ENCODE data around the gene UTP11. TPM values are rescaled to one million over a fixed set of nuclear protein-coding genes. Genes with fewer than 3 reads are reported as not detected.

The UTP11 gene
- total RNA-seq, 2 donors from 2014 or later = 59.9 to 60.0 TPM

DNA sequence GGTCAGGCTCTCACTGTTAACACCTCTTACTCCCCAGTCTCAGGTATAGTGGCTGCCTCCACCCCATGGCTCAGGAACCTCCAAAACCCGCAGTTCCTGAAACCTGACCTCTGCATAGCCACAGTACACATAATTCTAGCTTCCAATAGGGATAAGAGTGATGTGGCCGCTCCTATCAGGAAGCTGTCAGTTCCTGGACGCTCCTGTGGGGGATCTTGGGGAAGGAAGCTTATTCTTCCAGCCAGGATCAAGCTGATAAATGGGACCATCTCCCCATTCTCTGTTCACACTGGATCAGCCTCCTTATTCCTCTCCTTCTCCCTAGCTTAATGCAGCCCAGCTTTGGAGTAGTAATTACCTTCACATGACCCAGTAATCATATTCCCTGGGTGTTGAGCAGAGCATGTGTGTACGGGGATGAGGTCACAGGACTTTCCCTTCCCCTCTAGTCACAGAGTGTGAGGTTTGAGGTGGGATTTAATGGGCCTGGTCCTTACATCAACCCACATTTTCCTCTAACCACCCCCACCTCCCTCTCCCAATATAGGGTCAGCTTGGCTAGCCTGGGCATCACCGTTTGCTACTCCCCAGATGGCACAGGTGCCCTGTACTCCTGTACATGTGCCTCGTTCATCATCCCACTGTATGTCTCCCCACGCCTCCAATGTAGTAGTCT, 41.0 kb downstream of the UTP11 start:
- no peak overlapping the region for H3K27ac Mint-ChIP-seq
- peaks cover 12 to 27% of the 10 kb centered on the region in 2 donors for H3K27me3 Mint-ChIP-seq
- H3K36me3 Mint-ChIP-seq = no peaks in the 10 kb centered on the region
- no peaks in the 10 kb centered on the region for H3K9me3 Mint-ChIP-seq
- peaks cover 16 to 19% of the 10 kb centered on the region in 2 donors for H3K4me1 Mint-ChIP-seq (ENCODE audit: low read depth in 2 of 2)
- DNase-seq (ENCODE audit: low spot score) = peak; percentile 46
- peak in 1 of 2 donors; percentile 36 for ATAC-seq
- H3K4me3 Mint-ChIP-seq = no peak overlapping the region

DNA sequence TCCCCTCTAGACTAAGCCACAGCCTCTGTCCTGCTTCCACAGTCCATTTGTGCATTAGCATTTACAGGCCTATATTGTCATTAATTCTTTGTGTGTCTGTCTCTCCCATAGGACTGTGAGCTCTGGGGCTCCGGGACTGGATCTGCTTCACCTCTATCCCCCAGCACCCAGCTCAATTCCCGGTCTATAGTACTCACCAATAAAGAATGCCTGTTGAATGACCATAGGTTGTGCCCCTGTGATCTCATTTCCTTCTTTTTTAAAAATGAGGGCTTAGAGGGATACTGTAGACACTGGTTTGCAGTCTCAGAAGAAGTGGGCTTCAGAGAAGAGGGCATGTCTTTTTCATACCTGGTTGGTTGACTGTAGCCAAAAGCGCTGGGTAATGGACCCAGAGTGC, 42.9 kb downstream of the UTP11 start:
- Mint-ChIP-seq H3K4me3 (no peak overlapping the region), H3K27me3 (peaks cover 12 to 34% of the 10 kb centered on the region in 2 donors), H3K27ac (no peak overlapping the region), H3K9me3 (no peaks in the 10 kb centered on the region), H3K36me3 (no peaks in the 10 kb centered on the region), H3K4me1 (ENCODE audit: low read depth in 2 of 2) (peaks cover 16 to 19% of the 10 kb centered on the region in 2 donors)
- peak; percentile 1 for DNase-seq (ENCODE audit: low spot score)
- no peak for ATAC-seq

DNA sequence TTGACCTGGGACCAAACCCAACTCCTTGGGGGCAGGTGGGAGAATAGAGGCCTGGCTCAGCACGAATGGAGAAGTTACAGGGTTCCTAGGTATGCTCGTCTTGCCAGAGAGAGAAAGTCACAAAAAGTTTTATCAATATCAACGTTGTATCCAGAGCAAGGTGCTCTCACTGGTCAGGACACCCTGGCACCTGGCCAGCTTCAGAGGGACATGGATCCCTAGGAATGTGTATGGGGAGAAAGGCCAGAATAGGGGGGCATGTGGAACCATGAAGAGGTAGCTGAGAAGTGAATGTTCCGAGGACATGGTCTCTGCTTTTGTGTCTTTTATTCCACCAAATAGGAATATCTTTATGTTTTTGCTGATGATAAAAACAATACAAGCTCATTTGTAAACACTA, 43.4 kb downstream of the UTP11 start:
- peak; percentile 51 for DNase-seq (ENCODE audit: low spot score)
- H3K4me1 Mint-ChIP-seq (ENCODE audit: low read depth in 2 of 2) = peaks cover 16 to 19% of the 10 kb centered on the region in 2 donors
- no peaks in the 10 kb centered on the region for H3K9me3 Mint-ChIP-seq
- H3K4me3 Mint-ChIP-seq = no peak overlapping the region
- ATAC-seq = no peak
- H3K27me3 Mint-ChIP-seq = peaks cover 12 to 34% of the 10 kb centered on the region in 2 donors
- no peak overlapping the region for H3K27ac Mint-ChIP-seq
- H3K36me3 Mint-ChIP-seq = no peaks in the 10 kb centered on the region

DNA sequence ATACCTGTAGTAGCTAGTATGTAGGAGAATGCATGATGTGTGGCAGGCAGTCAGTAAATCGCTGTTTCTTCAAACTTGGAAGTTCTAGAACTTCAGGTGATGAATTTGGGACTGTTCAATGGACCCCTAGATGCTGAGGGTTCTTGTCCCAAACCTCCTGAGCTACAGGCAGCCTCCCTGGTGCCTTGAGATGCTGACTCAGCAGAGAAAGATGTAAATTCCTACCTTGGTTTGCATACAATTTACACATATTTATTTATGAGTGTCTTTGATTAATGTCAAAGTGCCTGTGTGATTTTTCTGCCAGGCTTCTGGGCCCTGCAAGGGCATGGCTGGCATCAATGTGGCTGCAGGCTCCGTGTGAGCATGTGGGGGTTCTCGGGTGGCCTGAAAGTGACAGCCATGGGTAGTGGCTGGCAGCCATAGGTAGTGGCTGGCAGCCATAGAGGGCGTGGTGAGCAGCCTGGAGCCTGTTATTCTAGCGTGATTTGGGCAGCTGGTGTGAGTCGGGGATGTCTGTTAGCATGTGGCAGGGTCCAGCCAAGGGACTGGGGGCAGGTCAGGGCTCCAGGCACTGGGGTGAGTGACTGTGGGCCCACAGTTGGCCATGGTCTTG, 47.2 kb downstream of the UTP11 start:
- Mint-ChIP-seq H3K9me3 (no peaks in the 10 kb centered on the region), H3K4me3 (no peak overlapping the region), H3K36me3 (no peaks in the 10 kb centered on the region), H3K27ac (no peak overlapping the region), H3K27me3 (peaks cover 18 to 28% of the 10 kb centered on the region in 2 donors), H3K4me1 (ENCODE audit: low read depth in 2 of 2) (peaks cover 6 to 7% of the 10 kb centered on the region in 2 donors)
- DNase-seq (ENCODE audit: low spot score) (no peak), ATAC-seq (no peak)

DNA sequence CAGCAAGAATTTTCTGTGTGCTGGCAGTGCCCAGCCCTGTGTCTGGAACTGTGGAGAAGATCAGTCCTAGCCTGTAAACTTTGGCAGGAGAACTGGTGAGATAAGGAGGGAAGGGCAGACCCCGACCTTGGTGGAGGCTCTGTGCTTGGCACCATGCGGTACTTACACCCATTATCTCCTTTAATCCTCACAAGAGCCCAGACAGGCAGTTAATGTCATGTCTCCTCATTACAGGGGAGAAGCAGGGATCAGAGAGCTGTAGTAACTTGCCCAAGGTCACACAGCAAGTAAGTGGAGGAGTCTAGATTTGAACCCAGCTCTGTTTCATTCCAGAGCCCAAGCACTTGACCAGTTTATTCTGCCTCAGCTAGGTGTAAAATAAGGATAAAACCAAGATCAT, 48.0 kb downstream of the UTP11 start:
- DNase-seq (ENCODE audit: low spot score) (no peak), ATAC-seq (no peak)
- Mint-ChIP-seq H3K36me3 (no peaks in the 10 kb centered on the region), H3K27ac (no peak overlapping the region), H3K9me3 (no peaks in the 10 kb centered on the region), H3K4me1 (ENCODE audit: low read depth in 2 of 2) (peaks cover 6 to 7% of the 10 kb centered on the region in 2 donors), H3K27me3 (peaks cover 18 to 22% of the 10 kb centered on the region in 2 donors), H3K4me3 (no peak overlapping the region)

DNA sequence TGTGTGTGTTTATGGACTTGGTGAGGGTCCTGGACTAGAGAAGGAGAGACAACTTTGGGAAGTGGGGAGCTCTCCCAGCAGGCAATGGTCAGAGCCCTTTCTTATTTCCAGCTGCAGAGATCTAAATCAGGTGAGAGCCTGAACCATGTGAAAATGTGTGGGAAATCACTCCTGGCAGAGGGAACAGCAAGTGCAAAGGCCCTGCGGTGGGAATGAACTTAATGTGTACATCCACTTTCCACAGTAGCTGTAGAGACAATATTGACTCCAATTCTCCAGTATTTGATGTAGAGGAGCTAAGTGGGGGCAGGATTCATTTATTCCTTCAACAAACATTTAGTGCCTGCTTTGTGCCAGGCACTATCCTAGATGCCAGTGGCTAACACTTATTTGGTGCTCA, 48.8 kb downstream of the UTP11 start:
- Mint-ChIP-seq H3K9me3 (no peaks in the 10 kb centered on the region), H3K27ac (no peak overlapping the region), H3K4me1 (ENCODE audit: low read depth in 2 of 2) (peaks cover 6 to 7% of the 10 kb centered on the region in 2 donors), H3K4me3 (no peak overlapping the region), H3K27me3 (peaks cover 13 to 17% of the 10 kb centered on the region in 2 donors), H3K36me3 (no peaks in the 10 kb centered on the region)
- ATAC-seq (no peak), DNase-seq (ENCODE audit: low spot score) (no peak)

DNA sequence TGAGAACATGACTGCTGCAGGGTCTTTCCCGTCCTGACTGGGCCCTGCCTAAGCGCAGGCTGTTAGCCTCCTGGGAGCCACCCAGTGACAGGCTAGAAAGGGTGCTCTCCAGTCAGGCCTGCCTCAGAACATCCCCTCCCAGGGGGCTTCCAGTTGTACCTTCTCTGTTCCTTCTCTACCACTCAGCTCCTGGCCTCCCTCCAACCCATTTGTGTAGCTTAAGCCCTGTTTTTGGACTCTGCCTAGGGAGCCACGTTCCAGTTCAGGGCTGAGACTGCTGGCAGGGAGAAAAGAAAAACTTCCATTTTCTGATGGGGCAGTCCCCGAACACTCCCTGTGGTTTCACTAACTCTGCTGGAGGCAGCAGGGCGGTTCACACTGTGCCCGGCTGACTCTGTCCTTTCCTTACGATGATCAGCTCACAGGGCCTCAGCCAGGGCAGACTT, 49.4 kb downstream of the UTP11 start:
- Mint-ChIP-seq H3K27ac (peak overlapping the region in 1 of 2 donors; percentile 85), H3K4me3 (peak overlapping the region; percentile 7), H3K4me1 (ENCODE audit: low read depth in 2 of 2) (peaks cover 6 to 7% of the 10 kb centered on the region in 2 donors), H3K27me3 (peaks cover 12 to 13% of the 10 kb centered on the region in 2 donors), H3K9me3 (no peaks in the 10 kb centered on the region), H3K36me3 (no peaks in the 10 kb centered on the region)
- ATAC-seq = peak; percentile 56 to 65
- DNase-seq (ENCODE audit: low spot score) = no peak

DNA sequence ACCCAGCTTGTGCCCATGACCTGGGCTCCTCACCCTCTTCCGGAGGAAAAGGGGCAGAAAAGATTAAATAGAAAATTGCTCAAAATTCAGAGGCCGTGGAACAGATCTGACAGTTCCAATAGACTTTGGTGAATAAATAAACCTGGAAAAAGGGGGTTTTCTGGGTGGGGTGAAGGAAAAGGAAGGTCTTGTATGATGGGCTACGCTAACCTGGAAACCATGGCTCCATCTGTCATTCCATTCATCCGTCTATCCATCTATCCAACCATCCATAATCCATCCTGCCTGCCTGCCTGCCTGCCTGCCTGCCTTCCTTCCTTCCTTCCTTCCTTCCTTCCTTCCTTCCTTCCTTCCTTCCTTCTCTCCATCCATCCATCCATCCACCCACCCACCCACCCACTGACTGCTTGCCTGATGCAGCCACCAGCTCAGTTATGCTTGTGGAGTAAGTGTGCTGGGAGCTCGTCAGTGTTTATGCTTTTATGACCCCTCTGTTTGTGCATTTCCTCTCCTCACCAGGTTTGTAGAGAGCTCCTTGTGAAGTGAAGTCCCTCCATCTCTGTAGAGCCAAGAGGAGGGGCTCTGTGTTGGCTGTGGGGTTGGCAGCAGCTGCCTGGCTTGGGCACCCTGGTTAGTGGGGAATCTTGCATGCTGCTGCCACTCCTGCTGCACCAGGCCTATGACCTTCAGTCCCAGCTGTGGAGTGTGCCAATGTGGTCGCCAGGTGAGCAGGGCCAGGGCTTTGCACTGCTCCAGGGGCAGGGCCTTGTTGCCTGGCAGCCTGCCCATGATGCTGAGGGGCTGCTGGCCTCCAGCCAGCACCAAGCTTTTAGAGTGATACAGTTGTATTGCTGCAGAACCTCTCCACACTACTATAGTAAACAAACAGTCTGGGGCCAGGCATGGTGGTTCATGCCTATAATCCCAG, 50.1 kb downstream of the UTP11 start:
- Mint-ChIP-seq H3K27ac (peak overlapping the region in 1 of 2 donors; percentile 85), H3K27me3 (peaks cover 17 to 19% of the 10 kb centered on the region in 2 donors), H3K36me3 (no peaks in the 10 kb centered on the region), H3K4me1 (ENCODE audit: low read depth in 2 of 2) (peaks cover 6 to 7% of the 10 kb centered on the region in 2 donors), H3K4me3 (peak overlapping the region; percentile 7), H3K9me3 (no peaks in the 10 kb centered on the region)
- DNase-seq (ENCODE audit: low spot score) = no peak
- ATAC-seq = no peak

DNA sequence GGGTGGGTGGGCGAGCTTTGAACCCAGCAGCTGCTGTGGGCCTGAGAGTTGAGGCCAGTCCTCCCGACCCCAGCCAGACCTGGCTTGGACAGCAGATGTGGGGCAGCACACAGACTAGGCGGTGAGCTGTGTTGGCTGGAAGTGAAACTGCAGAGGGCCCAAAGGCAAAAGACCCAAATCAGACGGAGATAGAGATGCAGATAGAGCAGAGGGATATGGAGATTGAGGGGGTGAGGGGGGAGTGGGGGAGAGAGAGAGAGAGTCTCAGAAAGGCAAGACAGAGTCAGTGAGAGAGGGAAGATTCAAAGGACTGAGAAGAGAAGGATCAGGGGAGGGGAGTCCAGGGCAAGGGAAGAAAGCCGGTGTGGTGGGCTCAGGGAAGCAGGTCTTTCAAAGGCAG, 51.1 kb downstream of the UTP11 start:
- ATAC-seq = no peak
- Mint-ChIP-seq H3K4me3 (no peak overlapping the region), H3K36me3 (no peaks in the 10 kb centered on the region), H3K9me3 (no peaks in the 10 kb centered on the region), H3K27ac (no peak overlapping the region), H3K27me3 (peaks cover 19 to 20% of the 10 kb centered on the region in 2 donors), H3K4me1 (ENCODE audit: low read depth in 2 of 2) (peaks cover 6 to 7% of the 10 kb centered on the region in 2 donors)
- no peak for DNase-seq (ENCODE audit: low spot score)

DNA sequence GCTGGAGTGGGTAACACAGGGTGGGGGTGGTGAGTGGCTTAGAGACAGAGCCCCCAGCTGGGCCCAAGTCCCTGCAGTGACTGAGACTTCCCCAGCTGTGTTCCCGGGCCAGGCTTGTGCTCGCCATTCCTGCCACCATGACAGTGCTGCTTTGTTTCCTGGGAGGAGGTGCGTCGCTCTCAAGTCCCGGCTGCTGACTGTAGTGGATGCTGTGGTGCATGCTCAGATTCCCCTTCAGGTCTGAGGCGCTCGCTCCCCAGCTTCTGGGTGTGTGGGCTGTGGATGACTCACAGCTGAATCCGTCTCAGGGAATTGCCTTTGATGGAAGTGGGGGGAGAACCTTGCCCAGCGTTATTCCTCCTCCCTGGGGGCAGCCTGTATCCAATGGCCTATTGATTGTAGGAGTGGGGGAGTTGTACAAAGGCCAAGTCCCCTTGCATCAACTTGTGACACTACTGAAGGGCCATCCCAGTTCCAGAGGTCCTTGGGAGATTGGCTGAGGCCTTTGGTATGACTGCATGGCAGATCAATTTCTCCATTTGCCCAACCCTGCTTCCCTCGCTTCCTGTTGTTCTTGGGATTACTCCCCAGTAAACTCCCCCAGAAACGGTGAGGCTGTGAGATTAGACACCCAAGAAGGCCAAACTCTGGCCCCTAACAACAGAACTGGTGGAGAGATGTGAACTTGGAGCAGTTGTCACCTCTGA, 51.8 kb downstream of the UTP11 start:
- Mint-ChIP-seq H3K36me3 (no peaks in the 10 kb centered on the region), H3K4me1 (ENCODE audit: low read depth in 2 of 2) (peaks cover 6 to 7% of the 10 kb centered on the region in 2 donors), H3K27ac (no peak overlapping the region), H3K9me3 (no peaks in the 10 kb centered on the region), H3K27me3 (peaks cover 15 to 20% of the 10 kb centered on the region in 2 donors), H3K4me3 (no peak overlapping the region)
- no peak for ATAC-seq
- DNase-seq (ENCODE audit: low spot score) = no peak

DNA sequence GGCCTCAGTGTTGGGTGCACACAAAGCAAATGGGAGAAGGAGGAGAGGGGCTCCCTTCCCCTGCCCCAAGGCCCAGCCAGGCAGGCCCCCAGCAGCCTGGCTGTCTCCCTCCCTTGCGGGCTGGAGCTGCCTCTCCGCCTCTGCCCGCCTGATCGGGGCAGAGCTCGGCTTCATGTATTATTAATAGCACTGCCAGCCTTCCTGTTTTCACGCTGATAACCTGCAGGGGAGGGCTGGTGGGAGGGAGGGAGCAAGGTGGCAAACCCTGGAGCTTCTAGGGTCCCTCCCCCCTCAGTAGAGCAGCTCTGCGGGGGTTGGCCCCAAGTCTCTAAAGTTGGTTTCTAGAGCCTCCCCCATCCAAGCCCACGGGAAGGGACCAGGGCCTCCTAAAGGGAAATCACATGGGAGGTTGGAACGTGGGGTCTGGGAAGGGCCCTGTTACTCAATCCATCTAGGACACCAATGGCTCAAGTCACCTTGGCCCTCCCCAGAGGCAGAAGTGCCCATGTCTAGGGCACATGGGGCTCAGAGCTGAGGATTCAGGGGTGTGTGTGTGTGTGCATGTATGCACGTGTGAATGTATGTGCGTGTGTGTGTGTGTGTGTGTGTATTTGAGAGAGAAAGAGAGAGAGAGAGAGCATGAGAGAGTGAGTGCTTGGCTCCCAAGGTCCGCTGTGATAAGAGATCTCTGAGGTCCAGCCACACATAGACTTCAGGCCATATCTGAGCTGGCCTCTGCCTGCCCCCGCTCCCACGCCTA, 55.9 kb downstream of the UTP11 start:
- Mint-ChIP-seq H3K36me3 (no peaks in the 10 kb centered on the region), H3K4me1 (ENCODE audit: low read depth in 2 of 2) (no peaks in the 10 kb centered on the region), H3K27ac (no peak overlapping the region), H3K27me3 (peaks cover 41 to 48% of the 10 kb centered on the region in 2 donors), H3K9me3 (no peaks in the 10 kb centered on the region), H3K4me3 (no peak overlapping the region)
- ATAC-seq = peak in 1 of 2 donors; percentile 40
- DNase-seq (ENCODE audit: low spot score) = peak; percentile 44

DNA sequence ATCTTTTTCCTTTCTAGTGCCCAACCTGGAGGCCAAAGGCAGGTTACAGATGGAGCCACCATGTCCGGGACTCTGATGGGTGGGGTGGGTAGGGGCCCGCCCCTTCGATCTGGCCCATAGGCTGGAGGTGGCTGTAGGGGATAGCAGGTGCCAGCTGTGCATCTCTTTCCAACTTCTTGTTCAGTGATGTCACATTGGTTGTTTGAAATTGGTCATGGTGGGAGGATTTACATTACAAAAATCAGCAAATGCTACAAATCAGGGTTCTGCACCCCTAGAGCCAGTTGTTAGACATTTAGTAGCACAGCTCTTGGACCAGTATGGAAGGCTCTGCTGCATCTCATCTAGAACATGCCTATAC, 56.4 kb downstream of the UTP11 start:
- no peak overlapping the region for H3K4me3 Mint-ChIP-seq
- H3K27ac Mint-ChIP-seq = no peak overlapping the region
- H3K9me3 Mint-ChIP-seq = no peaks in the 10 kb centered on the region
- DNase-seq (ENCODE audit: low spot score) (peak; percentile 0), ATAC-seq (no peak)
- H3K4me1 Mint-ChIP-seq (ENCODE audit: low read depth in 2 of 2) = no peaks in the 10 kb centered on the region
- H3K27me3 Mint-ChIP-seq = peaks cover 42 to 51% of the 10 kb centered on the region in 2 donors
- H3K36me3 Mint-ChIP-seq = no peaks in the 10 kb centered on the region
